ENCODE data around the gene GDPD4.

DNA sequence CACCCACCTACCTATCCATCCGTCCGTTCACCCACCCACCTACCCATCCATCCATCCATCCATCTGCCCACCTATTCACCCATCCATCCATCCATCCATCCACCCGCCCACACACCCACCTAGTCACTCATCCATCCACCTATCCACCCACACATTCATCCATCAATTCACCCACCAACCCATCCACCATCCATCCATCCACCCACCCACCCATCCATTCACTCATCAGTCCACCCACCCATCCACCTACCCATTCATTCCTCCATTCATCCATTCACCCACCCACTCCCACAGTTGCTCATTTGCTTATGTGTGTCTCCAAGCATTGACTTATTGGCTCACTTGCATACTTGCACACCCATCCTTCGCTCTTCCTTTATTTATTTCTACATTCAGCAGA lies 123.3 kb downstream of the GDPD4 start:
- TF ChIP-seq, protein P1, sequence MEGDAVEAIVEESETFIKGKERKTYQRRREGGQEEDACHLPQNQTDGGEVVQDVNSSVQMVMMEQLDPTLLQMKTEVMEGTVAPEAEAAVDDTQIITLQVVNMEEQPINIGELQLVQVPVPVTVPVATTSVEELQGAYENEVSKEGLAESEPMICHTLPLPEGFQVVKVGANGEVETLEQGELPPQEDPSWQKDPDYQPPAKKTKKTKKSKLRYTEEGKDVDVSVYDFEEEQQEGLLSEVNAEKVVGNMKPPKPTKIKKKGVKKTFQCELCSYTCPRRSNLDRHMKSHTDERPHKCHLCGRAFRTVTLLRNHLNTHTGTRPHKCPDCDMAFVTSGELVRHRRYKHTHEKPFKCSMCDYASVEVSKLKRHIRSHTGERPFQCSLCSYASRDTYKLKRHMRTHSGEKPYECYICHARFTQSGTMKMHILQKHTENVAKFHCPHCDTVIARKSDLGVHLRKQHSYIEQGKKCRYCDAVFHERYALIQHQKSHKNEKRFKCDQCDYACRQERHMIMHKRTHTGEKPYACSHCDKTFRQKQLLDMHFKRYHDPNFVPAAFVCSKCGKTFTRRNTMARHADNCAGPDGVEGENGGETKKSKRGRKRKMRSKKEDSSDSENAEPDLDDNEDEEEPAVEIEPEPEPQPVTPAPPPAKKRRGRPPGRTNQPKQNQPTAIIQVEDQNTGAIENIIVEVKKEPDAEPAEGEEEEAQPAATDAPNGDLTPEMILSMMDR (conservative IDR thresholded peaks at IDR 0.05): no peak
- no peak for TF ChIP-seq ZFX (IDR thresholded peaks at IDR 0.05)
